ENCODE measurements around the gene FBN2. TPM values are rescaled to one million over a fixed set of nuclear protein-coding genes. Genes with fewer than 3 reads are reported as not detected.
"Not testable (repeated sequence)": the region's sequence is repeated elsewhere in the genome, so short reads cannot be mapped to it uniquely, and the experiment has no call there.

The FBN2 gene
- total RNA-seq, 2 experiments from 2014 or later = not detected

GRCh38 chr5:128472036-128472435, 66.0 kb downstream of the FBN2 start:
- DNase-seq (no peak), ATAC-seq (no peak)
- CTCF ChIA-PET = no interaction called here
- intact Hi-C loops (cut with DNase I, micrococcal nuclease) = no loop called here
- POLR2A ChIA-PET = no interaction called here
- H3K4me3 Mint-ChIP-seq = no peak overlapping the region
- H3K27ac Mint-ChIP-seq = no peak overlapping the region
- no peaks in the 10 kb centered on the region for H3K4me1 Mint-ChIP-seq
- H3K36me3 Mint-ChIP-seq (ENCODE audit: low read depth) = no peaks in the 10 kb centered on the region
- no peaks in the 10 kb centered on the region for H3K27me3 Mint-ChIP-seq
- H3K9me3 Mint-ChIP-seq (ENCODE audit: low read depth) = no peaks in the 10 kb centered on the region

- Mint-ChIP-seq H3K27me3 (no peaks in the 10 kb centered on the region), H3K9me3 (ENCODE audit: low read depth) (no peaks in the 10 kb centered on the region), H3K4me1 (no peaks in the 10 kb centered on the region), H3K27ac (no peak overlapping the region), H3K36me3 (ENCODE audit: low read depth) (no peaks in the 10 kb centered on the region), H3K4me3 (no peak overlapping the region)
- DNase-seq (no peak), ATAC-seq (no peak)
- ChIA-PET POLR2A (no interaction called here), CTCF (no interaction called here)
- intact Hi-C loops (cut with DNase I, micrococcal nuclease) = no loop called here
Observed at GRCh38 chr5:128470663-128471062, 67.4 kb downstream of the FBN2 start.

- no peaks in the 10 kb centered on the region for H3K27me3 Mint-ChIP-seq
- ChIA-PET CTCF (no interaction called here), POLR2A (no interaction called here)
- H3K27ac Mint-ChIP-seq = no peak overlapping the region
- ATAC-seq (no peak), DNase-seq (no peak)
- H3K4me1 Mint-ChIP-seq = no peaks in the 10 kb centered on the region
- no peak overlapping the region for H3K4me3 Mint-ChIP-seq
- intact Hi-C loops (cut with DNase I, micrococcal nuclease) = no loop called here
- H3K36me3 Mint-ChIP-seq (ENCODE audit: low read depth) = no peaks in the 10 kb centered on the region
- H3K9me3 Mint-ChIP-seq (ENCODE audit: low read depth) = no peaks in the 10 kb centered on the region
Observed at GRCh38 chr5:128469912-128470311, 68.1 kb downstream of the FBN2 start.

- intact Hi-C loops (cut with DNase I, micrococcal nuclease) = no loop called here
- no peak for ATAC-seq
Observed at GRCh38 chr5:128466980-128467379, 71.1 kb downstream of the FBN2 start.

GRCh38 chr5:128466554-128466953, 71.5 kb downstream of the FBN2 start:
- Mint-ChIP-seq H3K27me3 (no peaks in the 10 kb centered on the region), H3K4me3 (no peak overlapping the region), H3K9me3 (ENCODE audit: low read depth) (no peaks in the 10 kb centered on the region), H3K36me3 (ENCODE audit: low read depth) (no peaks in the 10 kb centered on the region), H3K27ac (no peak overlapping the region), H3K4me1 (no peaks in the 10 kb centered on the region)
- ChIA-PET POLR2A (no interaction called here), CTCF (no interaction called here)
- DNase-seq (no peak), ATAC-seq (no peak)
- intact Hi-C loops (cut with DNase I, micrococcal nuclease) = no loop called here

More at GRCh38 chr5:128466980-128467379, 71.1 kb downstream of the FBN2 start:
- H3K4me3 Mint-ChIP-seq = no peak overlapping the region
- POLR2A ChIA-PET = no interaction called here
- H3K36me3 Mint-ChIP-seq (ENCODE audit: low read depth) = no peaks in the 10 kb centered on the region
- no peaks in the 10 kb centered on the region for H3K4me1 Mint-ChIP-seq
- no peak for DNase-seq
- no peak overlapping the region for H3K27ac Mint-ChIP-seq
- H3K27me3 Mint-ChIP-seq = no peaks in the 10 kb centered on the region
- CTCF ChIA-PET = no interaction called here
- no peaks in the 10 kb centered on the region for H3K9me3 Mint-ChIP-seq (ENCODE audit: low read depth)

GRCh38 chr5:128464596-128464995, 73.4 kb downstream of the FBN2 start:
- Mint-ChIP-seq H3K4me1 (no peaks in the 10 kb centered on the region), H3K27ac (no peak overlapping the region), H3K27me3 (no peaks in the 10 kb centered on the region), H3K4me3 (no peak overlapping the region), H3K9me3 (ENCODE audit: low read depth) (peaks cover 2% of the 10 kb centered on the region), H3K36me3 (ENCODE audit: low read depth) (no peaks in the 10 kb centered on the region)
- CTCF ChIA-PET = no interaction called here
- no peak for ATAC-seq
- intact Hi-C loops (cut with DNase I, micrococcal nuclease) = no loop called here
- no peak for DNase-seq
- POLR2A ChIA-PET = no interaction called here

GRCh38 chr5:128462330-128462729, 75.7 kb downstream of the FBN2 start:
- H3K4me1 Mint-ChIP-seq = no peaks in the 10 kb centered on the region
- intact Hi-C loops (cut with DNase I, micrococcal nuclease) = no loop called here
- DNase-seq (no peak), ATAC-seq (no peak)
- ChIA-PET CTCF (no interaction called here), POLR2A (no interaction called here)
- H3K9me3 Mint-ChIP-seq (ENCODE audit: low read depth) = peaks cover 4% of the 10 kb centered on the region
- no peak overlapping the region for H3K27ac Mint-ChIP-seq
- no peaks in the 10 kb centered on the region for H3K36me3 Mint-ChIP-seq (ENCODE audit: low read depth)
- H3K27me3 Mint-ChIP-seq = no peaks in the 10 kb centered on the region
- H3K4me3 Mint-ChIP-seq = no peak overlapping the region

- CTCF ChIA-PET; DNase-seq; H3K36me3 Mint-ChIP-seq (ENCODE audit: low read depth); H3K27me3 Mint-ChIP-seq; ATAC-seq; intact Hi-C loops (cut with DNase I, micrococcal nuclease); POLR2A ChIA-PET; H3K4me1 Mint-ChIP-seq; H3K27ac Mint-ChIP-seq; H3K9me3 Mint-ChIP-seq (ENCODE audit: low read depth); H3K4me3 Mint-ChIP-seq: not testable (repeated sequence)
Observed at GRCh38 chr5:128457147-128457915, 80.7 kb downstream of the FBN2 start.

GRCh38 chr5:128455841-128456361, 82.1 kb downstream of the FBN2 start:
- H3K4me1 Mint-ChIP-seq = no peaks in the 10 kb centered on the region

GRCh38 chr5:128453121-128453520, 84.9 kb downstream of the FBN2 start:
- ChIA-PET POLR2A (no interaction called here), CTCF (no interaction called here)
- H3K4me1 Mint-ChIP-seq = no peaks in the 10 kb centered on the region

More at GRCh38 chr5:128455841-128456361, 82.1 kb downstream of the FBN2 start:
- Mint-ChIP-seq H3K9me3 (ENCODE audit: low read depth) (peaks cover 4% of the 10 kb centered on the region), H3K27me3 (no peaks in the 10 kb centered on the region), H3K36me3 (ENCODE audit: low read depth) (no peaks in the 10 kb centered on the region), H3K4me3 (no peak overlapping the region), H3K27ac (no peak overlapping the region)
- ATAC-seq (no peak), DNase-seq (no peak)
- CTCF ChIA-PET = no interaction called here
- intact Hi-C loops (cut with DNase I, micrococcal nuclease) = no loop called here
- POLR2A ChIA-PET = no interaction called here

GRCh38 chr5:128447224-128447623, 90.8 kb downstream of the FBN2 start:
- POLR2A ChIA-PET; H3K4me3 Mint-ChIP-seq; ATAC-seq; H3K9me3 Mint-ChIP-seq (ENCODE audit: low read depth); CTCF ChIA-PET; H3K4me1 Mint-ChIP-seq; H3K27ac Mint-ChIP-seq; H3K36me3 Mint-ChIP-seq (ENCODE audit: low read depth); DNase-seq; intact Hi-C loops (cut with DNase I, micrococcal nuclease); H3K27me3 Mint-ChIP-seq: not testable (repeated sequence)

More at GRCh38 chr5:128453121-128453520, 84.9 kb downstream of the FBN2 start:
- no peaks in the 10 kb centered on the region for H3K27me3 Mint-ChIP-seq
- H3K36me3 Mint-ChIP-seq (ENCODE audit: low read depth) = no peaks in the 10 kb centered on the region
- intact Hi-C loops (cut with DNase I, micrococcal nuclease) = no loop called here
- no peaks in the 10 kb centered on the region for H3K9me3 Mint-ChIP-seq (ENCODE audit: low read depth)
- DNase-seq (no peak), ATAC-seq (no peak)
- H3K27ac Mint-ChIP-seq = no peak overlapping the region
- H3K4me3 Mint-ChIP-seq = no peak overlapping the region

- intact Hi-C loops (cut with DNase I, micrococcal nuclease) = no loop called here
- H3K9me3 Mint-ChIP-seq (ENCODE audit: low read depth) = peaks cover 2% of the 10 kb centered on the region
- DNase-seq = no peak
- ChIA-PET POLR2A (no interaction called here), CTCF (no interaction called here)
- no peak overlapping the region for H3K4me3 Mint-ChIP-seq
- H3K4me1 Mint-ChIP-seq = no peaks in the 10 kb centered on the region
- no peaks in the 10 kb centered on the region for H3K36me3 Mint-ChIP-seq (ENCODE audit: low read depth)
- H3K27me3 Mint-ChIP-seq = no peaks in the 10 kb centered on the region
- H3K27ac Mint-ChIP-seq = no peak overlapping the region
- no peak for ATAC-seq
Observed at GRCh38 chr5:128441941-128442350, 96.1 kb downstream of the FBN2 start.

Data from activated CD4-positive, alpha-beta T cell treated with anti-CD3 and anti-CD28 coated beads for 36 hours (primary cell).